GM18951 (cell line): Measurements from ENCODE around the gene RERE.

Experiments used
- POLR2A ChIP-seq: IDR thresholded peaks from 4 replicates; pipeline ENCODE4 v1.6.1; 2011; ENCODE audit warnings: mild to moderate bottlenecking; ENCODE audit not compliant: insufficient read length, insufficient read depth; ENCODE audit errors: extremely low read depth
- in situ Hi-C: fragments of 300-500 bp; cut with MboI; formaldehyde crosslinking; loops from one replicate; pipeline ENCODE4 v1.12.0; 2022; ENCODE audit warnings: low sequenced_read_pairs, mixed read lengths, inconsistent platforms; ENCODE audit not compliant: unreplicated experiment

RERE gene

DNA sequence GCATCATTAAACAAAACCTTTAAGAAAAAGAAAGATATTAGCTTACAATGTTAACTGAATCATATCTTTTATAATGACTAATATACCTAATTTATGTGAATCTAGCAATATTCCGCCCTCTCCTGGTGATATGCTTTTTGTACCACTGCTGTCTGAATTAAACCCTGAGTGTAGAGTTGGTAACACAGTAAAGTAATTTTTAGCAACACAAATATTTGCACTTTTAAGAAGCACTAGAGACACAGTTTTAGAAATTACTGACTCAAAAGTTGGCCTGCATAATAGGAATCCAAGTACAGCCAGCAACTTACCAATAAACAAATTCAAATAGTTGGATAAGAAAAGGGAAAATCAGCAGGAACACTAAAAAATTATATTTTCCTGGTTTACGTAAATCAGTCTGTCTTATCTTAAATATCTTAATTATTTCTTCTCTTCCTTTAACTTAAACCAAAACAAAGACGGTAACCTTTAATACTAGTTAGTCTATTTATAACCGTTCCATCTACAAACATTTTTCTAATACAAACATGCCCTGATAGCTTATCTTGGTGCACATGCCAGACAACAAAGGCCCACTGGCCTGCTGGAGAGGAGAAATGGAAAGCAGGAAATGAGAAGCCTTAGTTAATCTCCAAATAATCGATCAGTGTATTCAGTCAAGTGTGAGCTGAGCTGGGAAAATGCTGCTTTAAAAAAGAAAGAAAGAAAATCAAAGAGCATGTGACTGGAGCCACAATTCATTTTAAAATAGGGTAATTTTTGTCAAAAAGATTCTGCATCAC, 246.0 kb downstream of the RERE start:
- TF ChIP-seq POLR2A, result no peak
- in situ Hi-C loops, result loop anchor here (25.0 kb wide), 1 partner anchor 91 kb away; no protein-coding TSS in a partner anchor

DNA sequence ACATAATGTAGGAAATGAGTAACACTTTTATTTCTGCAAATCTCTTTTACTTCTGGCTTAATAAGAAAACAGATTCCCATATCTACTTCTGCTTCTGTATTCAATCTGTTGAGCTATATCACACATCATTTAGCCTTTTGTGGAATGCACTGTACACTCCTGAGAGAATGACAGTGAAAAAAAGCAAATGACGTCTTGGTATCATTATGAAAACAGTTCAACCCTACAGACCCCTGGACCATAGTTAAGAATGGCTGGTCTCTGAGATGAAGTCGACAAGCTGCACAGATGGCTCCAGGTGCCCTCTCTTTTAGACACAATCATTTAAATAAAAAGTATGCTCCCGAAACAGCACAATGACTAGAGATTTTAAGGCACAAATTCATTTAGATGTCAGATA, 247.0 kb downstream of the RERE start:
- TF ChIP-seq POLR2A, result no peak
- in situ Hi-C loops, result loop anchor here (25.0 kb wide), 1 partner anchor 92 kb away; no protein-coding TSS in a partner anchor

DNA sequence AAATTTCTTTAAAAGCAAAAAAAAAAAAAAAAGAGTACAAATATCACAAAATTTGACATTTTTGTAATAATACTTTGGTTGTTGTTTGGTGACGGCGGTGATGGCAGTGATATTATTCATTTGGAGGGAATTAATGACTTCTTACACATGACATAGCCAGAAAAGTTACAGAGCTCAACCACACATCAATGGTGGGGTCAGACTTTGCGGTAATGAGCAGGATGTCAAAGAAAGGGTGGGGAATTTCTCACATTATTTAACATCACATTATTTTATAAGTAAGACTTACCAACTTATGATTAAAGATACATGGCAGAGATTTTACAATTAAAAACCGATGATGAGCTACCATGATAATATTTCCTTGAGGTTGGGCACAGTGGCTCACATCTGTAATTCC, 248.2 kb downstream of the RERE start:
- TF ChIP-seq POLR2A, result no peak
- in situ Hi-C loops, result loop anchor here (10.0 to 25.0 kb wide), 2 partner anchors 93 to 256 kb away; no protein-coding TSS in a partner anchor

DNA sequence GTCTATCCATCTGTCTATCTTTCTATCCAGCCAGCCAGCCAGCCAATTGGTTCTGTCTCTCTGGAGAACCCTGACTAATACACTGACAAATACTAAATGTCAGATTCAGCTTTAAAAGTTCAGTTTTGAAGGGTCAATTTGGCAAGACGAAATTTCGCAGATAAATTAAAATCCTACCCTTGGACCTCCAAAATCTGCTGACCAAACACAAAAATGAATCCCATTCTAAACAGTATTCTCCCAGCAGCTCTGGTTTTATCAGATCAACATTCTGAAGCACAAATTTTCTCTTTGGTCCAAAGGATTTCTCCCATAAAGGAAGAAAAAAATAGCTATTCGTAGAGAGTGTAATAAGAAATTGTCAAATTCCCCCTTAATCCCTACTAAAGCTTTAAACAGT, 248.6 kb downstream of the RERE start:
- in situ Hi-C loops, result loop anchor here (10.0 to 25.0 kb wide), 2 partner anchors 93 to 256 kb away; no protein-coding TSS in a partner anchor
- TF ChIP-seq POLR2A, result no peak

DNA sequence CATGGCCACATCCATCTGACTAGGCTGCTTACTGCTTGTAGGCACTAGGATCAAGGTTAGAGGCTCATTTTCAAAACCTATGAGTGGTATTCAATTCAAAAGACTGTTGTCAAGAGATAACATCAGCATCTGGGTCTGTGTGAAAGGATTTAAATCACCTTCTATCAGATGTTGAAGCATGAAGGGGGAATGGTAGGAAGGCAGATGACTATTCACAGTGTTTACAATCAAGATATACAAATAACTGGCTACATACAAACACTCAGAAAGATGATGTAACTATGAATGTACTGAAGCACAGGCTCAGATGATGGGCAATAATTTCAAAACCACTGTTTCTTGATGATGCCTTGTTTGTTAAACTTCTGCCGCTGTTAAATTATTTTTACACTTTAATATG, 250.3 kb downstream of the RERE start:
- in situ Hi-C loops, result loop anchor here (10.0 to 25.0 kb wide), 2 partner anchors 95 to 258 kb away; no protein-coding TSS in a partner anchor

DNA sequence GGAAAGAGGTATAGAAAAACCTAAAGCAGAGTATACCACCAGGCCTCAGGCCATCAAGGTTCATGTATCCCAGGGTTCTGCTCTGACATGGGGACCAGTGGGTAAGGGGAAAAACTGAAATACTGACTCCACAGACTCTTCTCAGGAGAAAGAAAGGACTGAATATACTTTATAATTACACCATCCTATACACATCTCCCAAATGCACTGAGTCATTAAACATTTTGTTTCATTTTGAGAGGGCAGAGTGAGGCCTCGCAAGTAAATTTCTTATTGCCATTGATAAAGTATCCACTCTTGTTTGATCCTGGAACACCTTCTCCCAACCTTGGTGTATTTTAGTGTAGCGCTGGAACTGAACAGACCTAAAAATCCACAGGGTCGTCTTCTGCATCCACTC, 251.6 kb downstream of the RERE start:
- in situ Hi-C loops, result loop anchor here (10.0 to 25.0 kb wide), 2 partner anchors 96 to 259 kb away; no protein-coding TSS in a partner anchor
- no peak for TF ChIP-seq POLR2A

More for the DNA sequence above, 250.3 kb downstream of the RERE start:
- no peak for TF ChIP-seq POLR2A

DNA sequence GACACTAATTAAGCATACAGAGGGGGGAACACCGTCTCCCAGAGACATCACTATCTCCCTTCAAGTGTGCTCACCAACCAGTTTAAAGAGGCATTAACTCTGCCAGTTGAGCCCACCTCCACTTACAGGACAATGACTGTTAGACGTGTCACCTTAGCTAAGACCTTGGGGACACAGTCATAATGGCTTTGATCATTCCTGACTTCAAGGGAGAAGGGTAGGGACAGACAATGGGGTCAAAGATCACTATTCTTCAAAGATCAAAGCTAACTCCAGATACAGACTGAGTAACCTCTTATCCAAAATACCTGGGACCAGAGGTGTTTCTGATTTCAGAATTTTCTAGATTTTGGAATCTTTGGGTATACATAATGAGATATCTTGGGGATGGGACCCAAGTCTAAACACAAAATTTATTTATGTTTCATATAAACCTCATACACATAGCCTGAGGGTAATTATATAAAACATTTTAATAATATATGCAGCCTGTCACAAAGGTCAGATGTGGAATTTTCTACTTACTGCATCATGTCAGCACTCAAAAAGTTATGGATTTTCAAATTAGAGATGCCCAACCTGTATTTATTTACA, 253.4 kb downstream of the RERE start:
- in situ Hi-C loops, result loop anchor here (10.0 to 25.0 kb wide), 2 partner anchors 98 to 261 kb away; no protein-coding TSS in a partner anchor
- no peak for TF ChIP-seq POLR2A

DNA sequence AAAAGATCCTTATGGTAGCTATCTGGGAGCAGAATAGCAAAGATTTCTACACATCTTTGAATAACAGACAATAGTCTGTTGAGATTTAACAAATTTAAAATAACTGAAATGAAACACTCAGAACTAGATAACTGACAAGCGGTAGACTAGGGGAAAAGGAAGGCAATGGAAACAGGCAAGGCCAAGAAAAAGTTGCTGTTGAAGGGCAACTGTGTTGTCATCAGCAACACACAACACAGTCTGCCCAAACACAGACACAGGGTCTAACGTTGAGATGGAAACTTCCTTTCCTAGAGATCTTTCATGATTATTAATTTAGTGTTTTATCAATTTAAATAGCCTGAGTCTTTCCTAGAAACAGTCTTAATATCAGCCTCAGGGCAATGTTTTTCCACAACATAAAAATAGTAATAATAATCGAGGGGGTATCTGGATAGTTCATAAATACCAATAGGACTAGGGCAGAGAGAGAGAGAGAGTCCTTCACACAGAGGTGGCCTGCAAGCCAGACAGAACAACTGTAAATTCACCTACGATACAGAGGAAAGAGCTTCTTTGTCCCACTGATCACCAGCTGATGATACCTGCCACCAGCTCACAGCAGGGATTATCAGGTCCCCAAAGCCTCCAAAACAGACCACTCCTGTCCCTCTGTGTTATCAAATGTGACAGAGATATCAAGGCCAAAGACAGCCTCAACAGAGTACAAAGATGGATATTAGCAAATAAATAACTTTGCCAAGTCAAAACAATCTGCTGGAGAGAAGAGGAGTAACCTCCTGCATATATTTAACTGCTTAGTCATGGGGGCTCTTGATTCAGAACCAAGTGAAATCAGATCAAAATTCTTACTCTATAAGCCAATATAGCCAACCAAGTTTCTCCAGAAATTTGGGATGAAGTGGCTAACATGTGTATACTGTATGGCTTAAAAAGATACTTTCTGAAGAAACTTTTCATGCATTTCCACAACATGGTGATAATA, 254.3 kb downstream of the RERE start:
- in situ Hi-C loops, result loop anchor here (10.0 to 25.0 kb wide), 2 partner anchors 99 to 262 kb away; no protein-coding TSS in a partner anchor

DNA sequence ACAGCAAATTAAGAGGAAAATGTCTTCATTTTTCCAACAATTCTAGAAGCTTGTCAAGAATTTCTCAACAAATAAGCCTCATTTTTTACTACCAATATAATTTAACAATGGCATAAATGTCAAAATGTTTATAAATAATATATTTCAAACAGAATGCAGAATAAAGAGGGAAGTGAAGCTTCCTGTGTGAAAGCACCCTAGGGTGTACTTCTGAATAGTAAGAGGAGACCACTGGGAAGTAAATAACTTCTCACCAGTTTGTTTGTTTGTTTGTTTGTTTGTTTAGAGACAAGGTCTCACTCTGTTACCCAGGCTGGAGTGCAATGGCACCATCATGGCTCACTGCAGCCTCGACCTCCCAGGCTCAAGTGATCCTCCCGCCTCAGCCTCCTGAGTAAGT, 255.2 kb downstream of the RERE start:
- in situ Hi-C loops, result loop anchor here (10.0 to 25.0 kb wide), 2 partner anchors 100 to 263 kb away; no protein-coding TSS in a partner anchor
- TF ChIP-seq POLR2A, result no peak

More for the DNA sequence above, 254.3 kb downstream of the RERE start:
- TF ChIP-seq POLR2A, result no peak

DNA sequence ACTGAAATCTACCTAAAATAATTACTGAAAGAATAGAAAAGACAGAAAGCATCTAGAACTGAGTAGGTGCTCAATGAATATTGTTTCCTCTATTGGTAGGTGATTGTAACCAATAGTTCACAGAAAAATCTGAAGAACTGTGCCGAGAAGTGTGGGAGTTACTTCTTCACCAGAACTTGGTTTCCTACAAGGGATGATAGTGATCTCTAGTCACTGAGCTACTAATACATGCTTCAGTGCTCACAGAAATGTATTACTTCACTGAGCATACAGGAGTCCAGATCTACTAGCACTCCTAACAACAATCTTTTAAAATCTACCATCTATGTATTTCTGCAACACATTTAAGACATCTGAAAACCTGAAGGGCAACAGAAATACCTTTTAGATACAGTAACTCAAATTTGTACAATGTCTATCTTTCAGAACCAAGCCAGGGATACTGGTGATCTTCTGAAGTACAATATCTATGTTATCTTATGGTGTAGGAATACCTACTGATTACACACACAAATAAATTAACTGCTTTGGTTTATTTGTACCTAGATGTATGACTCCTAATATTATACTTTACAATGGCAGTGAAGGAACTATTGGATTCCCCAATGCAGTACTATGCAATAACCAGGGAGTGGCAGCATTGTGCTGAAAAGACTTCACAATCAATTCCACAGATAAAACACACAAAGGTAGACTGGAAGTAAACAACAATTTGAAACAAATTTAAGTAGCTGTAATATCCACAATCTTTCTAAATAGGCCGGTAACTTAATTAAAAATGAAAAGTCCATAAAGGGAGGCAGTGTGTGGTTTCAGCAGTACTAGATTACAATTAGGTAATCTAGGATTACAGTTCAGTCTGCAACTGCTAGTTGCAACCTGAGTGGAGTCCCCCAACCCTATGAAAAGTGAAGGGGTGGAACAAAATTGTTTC, 256.6 kb downstream of the RERE start:
- no peak for TF ChIP-seq POLR2A
- in situ Hi-C loops, result loop anchor here (10.0 to 25.0 kb wide), 2 partner anchors 101 to 264 kb away; no protein-coding TSS in a partner anchor

DNA sequence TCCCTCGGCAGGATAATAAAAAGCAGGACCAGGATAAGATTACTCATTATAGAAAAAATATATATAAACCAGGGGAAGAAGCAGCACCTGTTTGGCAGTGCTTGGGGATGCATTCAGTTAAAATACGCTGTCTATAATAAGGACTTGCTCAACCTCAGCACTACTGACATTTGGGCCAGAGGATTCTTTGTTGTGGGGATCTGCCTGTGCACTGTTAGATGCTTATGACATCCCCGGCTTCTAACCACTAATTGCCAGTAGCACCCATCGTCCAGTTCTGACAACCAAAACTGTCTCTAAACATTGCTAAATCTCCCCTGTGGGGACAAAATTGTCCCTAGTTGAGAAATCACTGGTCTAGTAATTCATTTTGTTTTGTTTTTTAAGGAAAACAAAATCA, 257.4 kb downstream of the RERE start:
- in situ Hi-C loops, result loop anchor here (10.0 to 25.0 kb wide), 2 partner anchors 102 to 265 kb away; no protein-coding TSS in a partner anchor

DNA sequence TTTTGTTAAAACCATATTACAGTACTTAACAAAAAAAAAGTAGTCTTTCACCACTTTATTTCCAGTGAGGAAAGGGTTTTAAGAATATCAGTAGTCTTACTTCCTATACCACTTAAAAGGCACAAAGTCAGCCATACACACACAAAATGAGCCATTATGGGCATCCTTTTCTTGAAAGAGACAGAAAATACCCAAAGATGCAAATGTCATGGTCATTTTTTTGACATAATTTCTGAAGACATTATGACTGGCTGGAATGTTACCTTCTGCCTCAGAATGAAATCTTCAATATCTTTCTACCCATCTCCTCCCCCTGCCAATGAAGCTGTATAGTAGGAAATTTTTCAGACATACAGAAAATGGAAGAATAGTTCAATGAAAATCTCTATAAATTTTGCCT, 261.9 kb downstream of the RERE start:
- in situ Hi-C loops, result loop anchor here (25.0 kb wide), 1 partner anchor 107 kb away; no protein-coding TSS in a partner anchor
- TF ChIP-seq POLR2A, result no peak

More for the DNA sequence above, 257.4 kb downstream of the RERE start:
- TF ChIP-seq POLR2A, result no peak
